Jurkat, Clone E6-1 (cell line): ENCODE measurements around the gene LRP6.
A peak's percentile ranks its signal among the peaks of the same experiment; 100 is the strongest.
"Not testable (repeated sequence)": the region's sequence is repeated elsewhere in the genome, so short reads cannot be mapped to it uniquely, and the experiment has no call there.

Experiments used
- DNase-seq: peaks from one replicate; pipeline ENCODE4 v3.0.0-alpha.2; 2011; ENCODE audit warnings: low read depth, low spot score
- H3K4me3 ChIP-seq: 2 replicates; pipeline ENCODE4 v1.5.1; 2011; ENCODE audit warnings: mild to moderate bottlenecking, low read length, control low read depth, moderate library complexity

Gene LRP6

GRCh38 chr12:12147111-12147510, 119.7 kb downstream of the LRP6 start:
- no peak for DNase-seq
- no peak overlapping the region for H3K4me3 ChIP-seq

GRCh38 chr12:12144531-12144930, 122.3 kb downstream of the LRP6 start:
- H3K4me3 ChIP-seq, DNase-seq: not testable (repeated sequence)

GRCh38 chr12:12141000-12141399, 125.8 kb downstream of the LRP6 start:
- DNase-seq: no peak
- no peak overlapping the region for H3K4me3 ChIP-seq

GRCh38 chr12:12138203-12139154, 128.4 kb downstream of the LRP6 start:
- DNase-seq: no peak
- H3K4me3 ChIP-seq: no peak overlapping the region

GRCh38 chr12:12133785-12134184, 133.1 kb downstream of the LRP6 start:
- no peak for DNase-seq
- no peak overlapping the region for H3K4me3 ChIP-seq

- no peak for DNase-seq
- no peak overlapping the region for H3K4me3 ChIP-seq
These were observed 133.6 kb downstream of the LRP6 start for GRCh38 chr12:12133259-12133658.

GRCh38 chr12:12128670-12129069, 138.2 kb downstream of the LRP6 start:
- peak; percentile 56 for DNase-seq
- no peak overlapping the region for H3K4me3 ChIP-seq

- H3K4me3 ChIP-seq: no peak overlapping the region
- no peak for DNase-seq
These were observed 139.5 kb downstream of the LRP6 start for GRCh38 chr12:12127304-12127703.

GRCh38 chr12:12126551-12126950, 140.3 kb downstream of the LRP6 start:
- H3K4me3 ChIP-seq: no peak overlapping the region
- no peak for DNase-seq

- no peak for DNase-seq
- no peak overlapping the region for H3K4me3 ChIP-seq
These were observed 143.7 kb downstream of the LRP6 start for GRCh38 chr12:12123036-12123604.

GRCh38 chr12:12121061-12121460, 145.8 kb downstream of the LRP6 start:
- DNase-seq: no peak
- no peak overlapping the region for H3K4me3 ChIP-seq

GRCh38 chr12:12116677-12117076, 150.2 kb downstream of the LRP6 start:
- no peak for DNase-seq
- no peak overlapping the region for H3K4me3 ChIP-seq

GRCh38 chr12:12115514-12115913, 151.3 kb downstream of the LRP6 start:
- no peak overlapping the region for H3K4me3 ChIP-seq
- DNase-seq: no peak

GRCh38 chr12:12110923-12111555, 155.8 kb downstream of the LRP6 start:
- not testable (repeated sequence) for H3K4me3 ChIP-seq, DNase-seq

- DNase-seq: no peak
- H3K4me3 ChIP-seq: no peak overlapping the region
These were observed 158.3 kb downstream of the LRP6 start for GRCh38 chr12:12108441-12109058.

- no peak for DNase-seq
- no peak overlapping the region for H3K4me3 ChIP-seq
These were observed 159.2 kb downstream of the LRP6 start for GRCh38 chr12:12107678-12108077.

GRCh38 chr12:12099102-12099501, 167.7 kb downstream of the LRP6 start:
- DNase-seq: peak; percentile 41
- H3K4me3 ChIP-seq: no peak overlapping the region

- no peak for DNase-seq
- H3K4me3 ChIP-seq: no peak overlapping the region
These were observed 168.2 kb downstream of the LRP6 start for GRCh38 chr12:12098691-12099015.

- H3K4me3 ChIP-seq: no peak overlapping the region
- no peak for DNase-seq
These were observed 168.8 kb downstream of the LRP6 start for GRCh38 chr12:12097891-12098690.
